GM12878 (cell line): Measurements from ENCODE around the gene F7.

Experiments used
- FOXM1 ChIP-seq: IDR thresholded peaks from 2 replicates; pipeline ENCODE4 v1.6.1; 2012; ENCODE audit warnings: low read depth, mild to moderate bottlenecking, inconsistent platforms, low read length, moderate library complexity
- RAD21 ChIP-seq: IDR thresholded peaks from 2 replicates; pipeline ENCODE4 v1.6.1; 2011; ENCODE audit warnings: mild to moderate bottlenecking, low read depth, low read length, moderate library complexity; ENCODE audit not compliant: insufficient read depth
- RFX5 ChIP-seq: IDR thresholded peaks from 2 replicates; pipeline ENCODE4 v1.6.1; 2011; ENCODE audit warnings: low read depth, low read length, improper control_type of control experiment
- SREBF1 ChIP-seq: IDR thresholded peaks from 2 replicates; pipeline ENCODE4 v1.6.1; 2012; ENCODE audit warnings: mild to moderate bottlenecking, low read length
- ZNF217 ChIP-seq: fragments of 450-650 bp; IDR thresholded peaks from 2 replicates; pipeline ENCODE4 v1.6.1; 2017; ENCODE audit warnings: antibody characterized with exemption, mild to moderate bottlenecking
- TF ChIP-seq, protein P1 (sequence below), 3 experiments: IDR thresholded peaks in 2 of 3; conservative IDR thresholded peaks in 1 of 3; 2 replicates each; pipeline ENCODE4 v1.5.1; 2011; ENCODE audit warnings: low read depth in 3 of 3, low read length in 3 of 3, mild to moderate bottlenecking in 3 of 3, control low read depth in 2 of 3, moderate library complexity in 2 of 3, inconsistent platforms in 1 of 3, mixed read lengths in 1 of 3; ENCODE audit not compliant: control insufficient read depth in 2 of 3, insufficient read depth in 1 of 3; ENCODE audit errors: extremely low read depth in 1 of 3

DNA sequence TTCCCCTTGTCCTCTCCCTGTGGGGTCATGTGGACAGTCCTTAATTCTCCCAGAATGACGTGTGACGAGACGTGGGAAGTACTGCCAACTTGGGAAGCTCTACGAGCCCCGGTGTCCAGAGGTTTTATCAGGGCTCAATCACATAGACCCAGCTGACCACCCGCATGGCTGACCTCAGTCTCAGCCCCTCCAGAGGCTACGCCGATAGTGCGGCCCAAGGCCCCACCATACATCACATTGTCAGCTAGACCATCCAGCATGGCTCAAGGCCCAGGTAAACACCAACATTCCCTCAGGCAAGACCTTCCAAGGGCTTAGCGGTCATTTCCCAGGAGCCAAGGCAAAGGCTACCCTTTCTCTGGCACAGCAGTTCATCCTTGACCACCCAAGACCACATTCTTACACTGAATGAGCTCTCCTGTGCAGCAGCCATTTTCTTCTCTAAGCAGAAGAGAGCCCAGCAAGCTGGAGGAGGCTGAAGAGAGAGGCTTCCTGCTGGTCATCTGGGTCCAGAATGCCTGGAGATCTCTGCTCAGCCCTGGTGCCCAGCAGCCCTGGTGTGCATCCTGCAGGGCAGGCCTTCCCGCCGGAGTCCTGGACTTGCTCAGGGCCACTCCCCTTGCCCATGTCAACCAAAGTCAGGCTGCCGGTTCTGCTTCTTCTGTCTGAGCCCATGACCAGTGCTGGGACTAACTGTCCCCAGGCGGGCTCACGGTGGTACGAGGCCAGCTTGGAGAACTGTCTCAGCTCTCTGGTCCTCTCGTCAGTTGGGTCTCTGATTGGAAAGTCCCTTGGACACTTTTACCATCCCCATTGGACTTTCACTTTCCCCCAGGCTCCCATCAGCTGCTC is 9.1 kb downstream of the F7 start:
- TF ChIP-seq, protein P1, sequence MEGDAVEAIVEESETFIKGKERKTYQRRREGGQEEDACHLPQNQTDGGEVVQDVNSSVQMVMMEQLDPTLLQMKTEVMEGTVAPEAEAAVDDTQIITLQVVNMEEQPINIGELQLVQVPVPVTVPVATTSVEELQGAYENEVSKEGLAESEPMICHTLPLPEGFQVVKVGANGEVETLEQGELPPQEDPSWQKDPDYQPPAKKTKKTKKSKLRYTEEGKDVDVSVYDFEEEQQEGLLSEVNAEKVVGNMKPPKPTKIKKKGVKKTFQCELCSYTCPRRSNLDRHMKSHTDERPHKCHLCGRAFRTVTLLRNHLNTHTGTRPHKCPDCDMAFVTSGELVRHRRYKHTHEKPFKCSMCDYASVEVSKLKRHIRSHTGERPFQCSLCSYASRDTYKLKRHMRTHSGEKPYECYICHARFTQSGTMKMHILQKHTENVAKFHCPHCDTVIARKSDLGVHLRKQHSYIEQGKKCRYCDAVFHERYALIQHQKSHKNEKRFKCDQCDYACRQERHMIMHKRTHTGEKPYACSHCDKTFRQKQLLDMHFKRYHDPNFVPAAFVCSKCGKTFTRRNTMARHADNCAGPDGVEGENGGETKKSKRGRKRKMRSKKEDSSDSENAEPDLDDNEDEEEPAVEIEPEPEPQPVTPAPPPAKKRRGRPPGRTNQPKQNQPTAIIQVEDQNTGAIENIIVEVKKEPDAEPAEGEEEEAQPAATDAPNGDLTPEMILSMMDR (IDR thresholded peaks at IDR 0.05 in 2 of 3, conservative IDR thresholded peaks at IDR 0.05 in 1 of 3; ENCODE audit: control insufficient read depth in 2 of 3, extremely low read depth in 1 of 3, insufficient read depth in 1 of 3, low read depth in 3 of 3, low read length in 3 of 3), result no peak
- TF ChIP-seq FOXM1 (no peak), SREBF1 (no peak), ZNF217 (no peak), RFX5 (no peak), RAD21 (no peak)
